ENCODE results near the gene SLC12A3.

SLC12A3 gene, protein sequence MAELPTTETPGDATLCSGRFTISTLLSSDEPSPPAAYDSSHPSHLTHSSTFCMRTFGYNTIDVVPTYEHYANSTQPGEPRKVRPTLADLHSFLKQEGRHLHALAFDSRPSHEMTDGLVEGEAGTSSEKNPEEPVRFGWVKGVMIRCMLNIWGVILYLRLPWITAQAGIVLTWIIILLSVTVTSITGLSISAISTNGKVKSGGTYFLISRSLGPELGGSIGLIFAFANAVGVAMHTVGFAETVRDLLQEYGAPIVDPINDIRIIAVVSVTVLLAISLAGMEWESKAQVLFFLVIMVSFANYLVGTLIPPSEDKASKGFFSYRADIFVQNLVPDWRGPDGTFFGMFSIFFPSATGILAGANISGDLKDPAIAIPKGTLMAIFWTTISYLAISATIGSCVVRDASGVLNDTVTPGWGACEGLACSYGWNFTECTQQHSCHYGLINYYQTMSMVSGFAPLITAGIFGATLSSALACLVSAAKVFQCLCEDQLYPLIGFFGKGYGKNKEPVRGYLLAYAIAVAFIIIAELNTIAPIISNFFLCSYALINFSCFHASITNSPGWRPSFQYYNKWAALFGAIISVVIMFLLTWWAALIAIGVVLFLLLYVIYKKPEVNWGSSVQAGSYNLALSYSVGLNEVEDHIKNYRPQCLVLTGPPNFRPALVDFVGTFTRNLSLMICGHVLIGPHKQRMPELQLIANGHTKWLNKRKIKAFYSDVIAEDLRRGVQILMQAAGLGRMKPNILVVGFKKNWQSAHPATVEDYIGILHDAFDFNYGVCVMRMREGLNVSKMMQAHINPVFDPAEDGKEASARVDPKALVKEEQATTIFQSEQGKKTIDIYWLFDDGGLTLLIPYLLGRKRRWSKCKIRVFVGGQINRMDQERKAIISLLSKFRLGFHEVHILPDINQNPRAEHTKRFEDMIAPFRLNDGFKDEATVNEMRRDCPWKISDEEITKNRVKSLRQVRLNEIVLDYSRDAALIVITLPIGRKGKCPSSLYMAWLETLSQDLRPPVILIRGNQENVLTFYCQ

DNA sequence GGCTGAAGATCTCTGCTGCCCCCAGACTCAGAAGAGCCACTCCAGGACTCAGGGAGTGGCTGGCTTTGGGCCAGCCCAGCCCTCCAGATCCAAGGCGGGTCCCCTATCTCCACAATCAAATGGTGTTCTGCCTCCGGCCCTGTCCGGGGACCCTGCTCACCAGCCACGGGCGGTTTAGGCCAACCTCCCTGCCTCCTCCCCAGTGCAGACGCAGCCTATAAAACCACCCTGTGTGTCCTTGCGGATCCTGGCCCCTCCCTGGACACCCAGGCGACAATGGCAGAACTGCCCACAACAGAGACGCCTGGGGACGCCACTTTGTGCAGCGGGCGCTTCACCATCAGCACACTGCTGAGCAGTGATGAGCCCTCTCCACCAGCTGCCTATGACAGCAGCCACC, at the start of gene SLC12A3:
TSS of gene SLC12A3 (plus strand) at position 248 of the 400 bp plus-strand sequence. CDS start at position 277, 29 bp downstream.
- in situ Hi-C loops (cut with MboI; ENCODE audit: low sequenced_read_pairs) = loop anchor here (10.0 kb wide), 1 partner anchor 80 kb away; no protein-coding TSS in a partner anchor

GRCh38 chr16:56815721-56816120, 49.3 kb upstream of the SLC12A3 start:
- in situ Hi-C loops (cut with MboI; ENCODE audit: low sequenced_read_pairs) = no loop called here

GRCh38 chr16:56817056-56817455, 48.0 kb upstream of the SLC12A3 start:
- in situ Hi-C loops (cut with MboI; ENCODE audit: low sequenced_read_pairs) = no loop called here

DNA sequence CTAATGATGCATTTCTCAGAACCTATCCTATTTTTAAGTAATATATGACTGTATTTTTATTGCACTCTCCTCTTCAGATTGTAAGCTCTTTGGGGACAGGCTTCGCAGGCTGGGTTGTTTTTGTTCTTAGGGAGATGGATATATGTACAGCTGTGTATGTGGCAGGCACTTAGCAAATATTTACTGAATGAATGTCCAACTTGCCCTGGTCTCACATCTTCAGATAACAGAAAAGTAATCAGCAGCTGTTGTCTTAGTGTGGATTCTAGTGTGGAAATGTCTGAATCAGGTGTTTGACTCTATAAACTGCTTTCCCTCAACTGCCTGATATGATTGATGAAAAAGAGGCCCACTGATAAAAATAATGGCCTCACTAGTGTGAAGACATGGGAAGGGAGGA, 47.1 kb upstream of the SLC12A3 start:
- in situ Hi-C loops (cut with MboI; ENCODE audit: low sequenced_read_pairs) = no loop called here

GRCh38 chr16:56823081-56823733, 41.8 kb upstream of the SLC12A3 start:
- in situ Hi-C loops (cut with MboI; ENCODE audit: low sequenced_read_pairs) = no loop called here

DNA sequence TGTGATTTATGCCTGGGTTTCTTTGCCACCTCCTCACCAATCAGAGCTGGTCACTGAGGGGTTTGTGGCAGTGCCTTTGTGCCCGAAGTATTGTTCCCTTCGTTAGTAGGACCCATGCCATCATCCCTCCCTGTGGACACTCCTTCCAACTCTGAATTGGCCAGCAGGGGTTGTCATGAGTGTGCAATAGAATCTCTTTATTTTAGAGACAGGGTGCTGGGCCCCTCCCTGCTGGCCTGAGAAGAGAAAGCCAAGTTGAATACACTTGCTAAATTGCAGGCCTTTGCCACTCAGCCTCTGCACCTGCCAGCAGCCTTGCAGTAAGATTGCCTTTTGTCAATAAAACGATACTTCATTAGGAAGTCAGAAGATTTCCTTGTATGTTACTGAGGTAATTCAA, 40.7 kb upstream of the SLC12A3 start:
- in situ Hi-C loops (cut with MboI; ENCODE audit: low sequenced_read_pairs) = no loop called here

DNA sequence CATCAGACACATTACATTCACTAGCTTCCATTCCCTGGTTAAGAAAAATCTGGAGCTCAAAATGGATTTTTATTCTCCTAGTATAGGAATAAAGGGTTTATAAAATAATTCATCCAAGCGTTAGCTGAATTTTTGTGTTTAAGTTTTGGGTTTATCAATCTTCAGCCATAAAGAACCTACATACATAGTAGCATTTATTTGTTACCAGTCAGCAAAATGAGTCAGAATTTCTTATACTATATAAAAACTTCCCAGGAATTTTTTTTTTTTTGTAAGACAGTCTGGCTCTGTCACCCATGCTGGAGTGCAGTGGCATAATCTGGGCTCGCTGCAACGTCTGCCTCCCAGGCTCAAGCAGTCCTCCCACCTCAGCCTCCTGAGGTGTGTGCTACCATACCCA, 40.2 kb upstream of the SLC12A3 start:
- in situ Hi-C loops (cut with MboI; ENCODE audit: low sequenced_read_pairs) = no loop called here

DNA sequence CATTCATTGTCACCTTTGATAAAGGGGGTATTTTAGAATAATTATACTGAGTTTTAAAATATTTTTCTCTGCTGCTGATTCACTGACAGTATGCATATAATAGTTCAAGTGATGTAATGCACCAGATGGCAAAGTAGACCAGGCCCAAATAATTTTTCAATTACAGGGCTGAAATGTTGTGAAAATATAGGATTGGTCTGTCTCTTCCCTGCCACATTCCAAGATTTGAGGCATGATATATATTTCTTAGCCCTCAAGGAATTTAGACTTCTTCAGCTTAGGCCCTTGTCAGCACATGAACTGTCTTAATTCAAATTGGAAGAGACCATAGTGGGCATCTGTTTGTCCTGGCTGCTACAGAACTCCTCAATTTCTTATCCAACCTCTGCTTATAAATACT, 39.2 kb upstream of the SLC12A3 start:
- in situ Hi-C loops (cut with MboI; ENCODE audit: low sequenced_read_pairs) = no loop called here

DNA sequence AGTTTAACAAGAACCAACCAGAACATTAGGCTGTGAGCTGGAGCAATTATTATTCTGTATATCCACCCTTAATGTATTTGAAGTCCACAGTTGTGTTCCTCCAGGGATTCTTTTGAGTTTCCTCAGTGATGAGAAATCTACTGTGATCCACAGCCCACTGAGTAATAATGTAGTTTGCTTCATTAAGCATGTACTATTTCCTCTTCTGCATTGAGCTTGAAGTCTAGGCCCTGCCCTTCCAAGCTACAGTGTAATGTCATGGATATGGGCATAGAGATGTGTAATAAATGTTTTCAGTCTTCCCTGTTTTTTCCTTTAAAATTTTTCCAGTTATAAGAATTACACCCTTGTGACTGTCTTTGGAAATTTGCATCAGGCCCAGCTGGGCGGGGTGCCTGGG, 36.4 kb upstream of the SLC12A3 start:
- in situ Hi-C loops (cut with MboI; ENCODE audit: low sequenced_read_pairs) = no loop called here

- in situ Hi-C loops (cut with MboI; ENCODE audit: low sequenced_read_pairs) = no loop called here
Observed at GRCh38 chr16:56830669-56831068, 34.3 kb upstream of the SLC12A3 start.

DNA sequence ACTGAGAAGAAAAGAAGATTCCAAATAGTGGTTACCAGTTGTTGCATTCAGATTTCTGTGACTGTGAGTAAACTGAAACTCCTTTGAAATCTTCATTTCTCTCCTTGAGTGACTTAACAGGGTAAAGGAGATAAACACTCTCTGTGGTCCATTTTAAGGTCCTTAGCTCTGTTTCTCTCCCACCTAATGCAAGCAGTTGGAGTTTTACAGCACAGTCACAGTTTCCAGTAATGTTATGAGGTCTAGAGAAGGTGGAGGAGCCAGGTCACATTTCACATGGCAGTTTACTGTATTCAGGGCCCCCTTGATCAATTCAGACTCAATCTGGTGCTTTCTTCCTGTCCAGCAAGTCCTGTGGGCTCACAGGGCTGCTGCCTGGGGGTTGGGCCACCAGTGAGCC, 32.2 kb upstream of the SLC12A3 start:
- in situ Hi-C loops (cut with MboI; ENCODE audit: low sequenced_read_pairs) = no loop called here

DNA sequence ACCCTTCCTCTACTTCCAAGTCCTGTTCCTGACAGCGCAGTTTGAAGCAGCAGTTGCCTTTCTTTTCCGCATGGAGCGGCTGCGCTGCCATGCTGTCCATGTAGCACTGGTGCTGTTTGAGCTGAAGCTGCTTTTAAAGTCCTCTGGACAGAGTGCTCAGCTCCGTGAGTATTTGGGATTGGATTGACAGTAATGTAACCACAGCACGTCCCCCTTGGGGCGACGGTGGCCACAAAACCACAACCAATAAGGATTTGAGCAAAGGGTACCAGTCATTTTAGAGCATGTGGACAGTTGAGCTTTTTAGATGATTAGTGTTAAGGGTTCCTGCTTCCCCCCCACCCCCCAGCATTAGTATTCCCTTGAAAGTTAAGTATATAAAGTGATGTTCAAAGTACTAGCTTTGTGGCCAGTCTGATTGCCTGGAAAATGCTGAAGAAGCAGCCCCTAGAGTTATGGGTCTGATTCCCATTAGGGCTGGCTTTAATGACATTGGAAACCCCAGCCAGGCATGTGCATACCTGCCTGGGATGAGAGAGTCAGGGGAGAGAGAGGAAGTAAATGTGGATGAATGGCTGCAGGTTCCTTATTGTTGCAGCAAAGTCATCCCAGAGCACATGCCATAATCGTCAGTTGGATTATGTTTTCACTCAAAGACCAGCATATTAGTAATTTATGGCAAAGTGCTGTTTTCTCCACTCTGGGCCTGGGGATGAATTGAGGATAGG, 31.6 kb upstream of the SLC12A3 start:
- in situ Hi-C loops (cut with MboI; ENCODE audit: low sequenced_read_pairs) = no loop called here

DNA sequence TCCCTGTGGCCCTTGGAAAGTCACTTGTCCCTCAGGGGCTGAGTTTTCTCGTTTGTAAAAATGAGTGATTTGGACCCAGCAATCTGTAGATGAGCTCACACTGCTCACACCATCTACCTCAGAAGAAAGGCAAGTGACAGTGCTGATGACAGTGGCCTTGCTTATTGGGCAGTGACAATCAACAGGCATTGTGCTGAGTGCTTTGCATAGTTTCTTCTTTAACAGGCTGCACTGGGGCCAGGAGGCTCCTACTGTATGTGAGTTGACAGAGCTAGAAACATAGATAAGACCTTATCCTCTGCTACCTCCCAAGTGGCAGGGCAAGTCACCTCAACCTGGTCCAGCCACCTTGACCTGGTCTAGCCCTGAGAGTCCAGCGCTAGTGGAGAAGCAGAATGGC, 29.7 kb upstream of the SLC12A3 start:
- in situ Hi-C loops (cut with MboI; ENCODE audit: low sequenced_read_pairs) = no loop called here

- in situ Hi-C loops (cut with MboI; ENCODE audit: low sequenced_read_pairs) = no loop called here
Observed at GRCh38 chr16:56836410-56837230, 28.4 kb upstream of the SLC12A3 start.

- in situ Hi-C loops (cut with MboI; ENCODE audit: low sequenced_read_pairs) = no loop called here
Observed at GRCh38 chr16:56838622-56839337, 26.2 kb upstream of the SLC12A3 start.

GRCh38 chr16:56841233-56841632, 23.8 kb upstream of the SLC12A3 start:
- in situ Hi-C loops (cut with MboI; ENCODE audit: low sequenced_read_pairs) = no loop called here

- in situ Hi-C loops (cut with MboI; ENCODE audit: low sequenced_read_pairs) = no loop called here
Observed at GRCh38 chr16:56841659-56842058, 23.3 kb upstream of the SLC12A3 start.

GRCh38 chr16:56842133-56842532, 22.9 kb upstream of the SLC12A3 start:
- in situ Hi-C loops (cut with MboI; ENCODE audit: low sequenced_read_pairs) = no loop called here

- in situ Hi-C loops (cut with MboI; ENCODE audit: low sequenced_read_pairs) = no loop called here
Observed at GRCh38 chr16:56844056-56844455, 21.0 kb upstream of the SLC12A3 start.

Measured in HL-60/S4 treated with retinoic acid at 250 ng/mL for 4 days and 3 days (cell line).